HepG2 (cell line): ENCODE results near the gene KIF19. TPM values are rescaled to one million over a fixed set of nuclear protein-coding genes. Genes with fewer than 3 reads are reported as not detected.

Source experiments
- ARHGAP35 ChIP-seq: sonication (generic); formaldehyde crosslinking; IDR thresholded peaks from 2 replicates; pipeline ENCODE4 v1.9.0; 2022; ENCODE audit warnings: mild to moderate bottlenecking, inconsistent platforms, moderate library complexity, missing genetic modification reagents, borderline replicate concordance
- CREM ChIP-seq, 2 experiments: sonication (generic) in 1 of 2; formaldehyde crosslinking in 1 of 2; IDR thresholded peaks; 2 replicates each; pipeline versions ENCODE4 v1.4.0 to v1.6.1; 2016 to 2020; ENCODE audit warnings: antibody characterized with exemption in 1 of 2, mild to moderate bottlenecking in 1 of 2, missing genetic modification reagents in 1 of 2
- HNRNPL ChIP-seq: fragments of 200-400 bp; formaldehyde crosslinking; IDR thresholded peaks from 2 replicates; pipeline ENCODE4 v1.6.1; 2017; ENCODE audit warnings: mild to moderate bottlenecking, low read depth, low read length
- HOXA3 ChIP-seq: sonication (generic); formaldehyde crosslinking; IDR thresholded peaks from 2 replicates; pipeline ENCODE4 v1.5.0; 2020; ENCODE audit warnings: missing genetic modification reagents
- HOXA5 ChIP-seq: sonication (generic); formaldehyde crosslinking; IDR thresholded peaks from 2 replicates; pipeline ENCODE4 v1.4.0; 2020; ENCODE audit warnings: missing genetic modification reagents
- HOXA7 ChIP-seq: sonication (generic); formaldehyde crosslinking; IDR thresholded peaks from 2 replicates; pipeline ENCODE4 v1.8.1; 2022; ENCODE audit warnings: mild to moderate bottlenecking, missing genetic modification reagents, moderate library complexity
- KDM1A ChIP-seq: IDR thresholded peaks from 2 replicates; pipeline ENCODE4 v1.6.1; 2016; ENCODE audit warnings: missing compliant biosample characterization
- MAFF ChIP-seq: IDR thresholded peaks from 2 replicates; pipeline ENCODE4 v1.6.1; 2011; ENCODE audit warnings: low read depth, low read length, improper control_type of control experiment
- MAFG ChIP-seq: sonication (generic); formaldehyde crosslinking; IDR thresholded peaks from 2 replicates; pipeline ENCODE4 v1.5.1; 2020; ENCODE audit warnings: mild to moderate bottlenecking, missing genetic modification reagents
- NRL ChIP-seq: sonication (generic); formaldehyde crosslinking; IDR thresholded peaks from 2 replicates; pipeline ENCODE4 v1.5.0; 2020; ENCODE audit warnings: missing genetic modification reagents, mild to moderate bottlenecking, moderate library complexity, borderline replicate concordance
- ONECUT2 ChIP-seq: sonication (generic); formaldehyde crosslinking; IDR thresholded peaks from 2 replicates; pipeline ENCODE4 v1.4.0; 2020; ENCODE audit warnings: missing genetic modification reagents
- RFX5 ChIP-seq: IDR thresholded peaks from 2 replicates; pipeline ENCODE4 v1.6.1; 2011; ENCODE audit warnings: low read depth, low read length, improper control_type of control experiment
- TCF12 ChIP-seq, 2 experiments: fragments of 450-650 bp in 1 of 2; sonication (generic) in 1 of 2; formaldehyde crosslinking in 1 of 2; IDR thresholded peaks; 2 replicates each; pipeline versions ENCODE4 v1.6.1 to v1.8.0; 2017 to 2022; ENCODE audit warnings: antibody characterized with exemption in 1 of 2, mild to moderate bottlenecking in 1 of 2, missing genetic modification reagents in 1 of 2, moderate library complexity in 1 of 2
- ZFP1 ChIP-seq: IDR thresholded peaks from 2 replicates; pipeline ENCODE4 v1.6.1; 2016
- ZKSCAN8 ChIP-seq: IDR thresholded peaks from 2 replicates; pipeline ENCODE4 v1.6.1; 2016; ENCODE audit warnings: borderline replicate concordance, missing genetic modification reagents, missing compliant biosample characterization
- ZNF335 ChIP-seq: sonication (generic); formaldehyde crosslinking; IDR thresholded peaks from 2 replicates; pipeline ENCODE4 v1.4.0; 2020; ENCODE audit warnings: missing genetic modification reagents
- ZNF605 ChIP-seq: sonication (generic); formaldehyde crosslinking; IDR thresholded peaks from 2 replicates; pipeline ENCODE4 v1.8.0; 2022; ENCODE audit warnings: mild to moderate bottlenecking, missing genetic modification reagents
- ZNF615 ChIP-seq: sonication (generic); formaldehyde crosslinking; IDR thresholded peaks from 2 replicates; pipeline ENCODE4 v1.5.0; 2020; ENCODE audit warnings: mild to moderate bottlenecking, missing genetic modification reagents, borderline replicate concordance
- polyA plus RNA-seq, 8 experiments: library from polyadenylated mRNA; depleted of rRNA in 3 of 8; stranded (reverse) in 7 of 8; unstranded in 1 of 8; fragments of >200 nt; fragmentation: Illumina TruSeq in 4 of 8; extraction: Trizol in 4 of 8; gene quantifications; 2 replicates each; pipeline versions ENCODE4 v1.2.1 to v1.2.3, GENCODE V29; 2011 to 2016; ENCODE audit warnings: low read depth in 4 of 8, missing spikeins in 1 of 8, mixed read lengths in 1 of 8; ENCODE audit not compliant: insufficient read depth in 1 of 8
- total RNA-seq, 5 experiments: library from RNA; depleted of rRNA; stranded (reverse); fragments of >200 nt; fragmentation: Illumina TruSeq; extraction: Trizol; gene quantifications; 2 replicates each; pipeline ENCODE4 v1.2.3, GENCODE V29; 2016; ENCODE audit warnings: low read depth in 1 of 5
- TF ChIP-seq, protein P1 (sequence below): sonication (generic); formaldehyde crosslinking; conservative IDR thresholded peaks from 2 replicates; pipeline ENCODE4 v1.4.0; 2020; ENCODE audit warnings: missing genetic modification reagents
- TF ChIP-seq, protein P2 (sequence below): sonication (generic); formaldehyde crosslinking; conservative IDR thresholded peaks from 2 replicates; pipeline ENCODE4 v1.4.0; 2020; ENCODE audit warnings: mild to moderate bottlenecking, missing genetic modification reagents, moderate library complexity
- TF ChIP-seq, protein P3 (sequence below): IDR thresholded peaks from 2 replicates; pipeline ENCODE4 v1.6.1; 2016; ENCODE audit warnings: low read depth
- TF ChIP-seq, protein P4 (sequence below): sonication (generic); formaldehyde crosslinking; IDR thresholded peaks from 2 replicates; pipeline ENCODE4 v1.4.0; 2020; ENCODE audit warnings: mild to moderate bottlenecking, missing genetic modification reagents
- TF ChIP-seq, protein P5 (sequence below): IDR thresholded peaks from 2 replicates; pipeline ENCODE4 v1.6.1; 2016; ENCODE audit warnings: missing genetic modification reagents, missing compliant biosample characterization

The KIF19 gene
- total and polyA plus RNA-seq, 2 of the 13 experiments (the other 11 are each of a cell fraction or from before 2014, with no cell fraction given) = not detected

DNA sequence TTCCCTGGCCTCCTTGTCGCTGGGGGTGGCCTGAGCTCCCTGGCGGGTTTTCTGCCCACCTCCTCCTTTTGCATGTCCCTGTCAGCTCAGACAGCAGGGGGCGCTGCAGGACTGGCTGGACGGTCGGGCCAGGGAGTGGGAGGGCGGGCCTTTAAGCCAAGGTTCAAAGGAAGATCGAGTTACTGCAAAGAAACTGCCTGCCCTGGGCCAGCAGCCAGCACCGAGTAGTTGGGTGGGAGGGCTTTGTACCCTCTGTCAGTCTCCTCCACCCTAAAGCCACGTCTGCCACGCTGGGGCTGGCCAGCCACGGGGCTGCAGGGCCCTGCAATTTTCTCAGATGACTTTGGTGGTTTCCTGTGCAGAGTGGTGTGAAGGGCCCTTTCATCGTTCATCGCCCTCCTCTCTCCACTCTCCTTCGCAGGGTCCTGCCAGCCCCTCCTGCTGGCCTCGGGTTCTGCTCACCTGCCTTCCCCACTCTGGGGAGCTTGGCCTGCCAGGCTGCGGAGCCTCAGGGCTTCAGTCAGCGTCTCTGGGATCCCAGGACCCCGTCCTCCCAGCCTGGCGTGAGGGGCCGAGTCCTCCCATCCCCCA lies 53.6 kb downstream of the KIF19 start (continued):
- TF ChIP-seq ZNF605 (peak; percentile 83), HNRNPL (0 out of 2 replicates have a peak, but pooled peaks have one; percentile 45), HOXA7 (no peak), MAFG (CRISPR knock-in tag) (no peak), HOXA3 (CRISPR knock-in tag) (no peak; the same call in 1 of the 2 replicates), ZNF335 (CRISPR knock-in tag) (no peak), ZNF615 (CRISPR knock-in tag) (no peak), NRL (CRISPR knock-in tag) (no peak), ZFP1 (CRISPR knock-in tag) (0 out of 2 replicates have a peak, but pooled peaks have one; percentile 46), CREM (IDR thresholded peaks at IDR 0.05) (no peak), CREM (CRISPR knock-in tag; IDR thresholded peaks at IDR 0.05) (no peak), HOXA5 (CRISPR knock-in tag) (peak; percentile 89), ZKSCAN8 (CRISPR knock-in tag) (peak; percentile 48; the same call in 1 of the 2 replicates), MAFF (no peak), TCF12 (IDR thresholded peaks at IDR 0.05) (no peak), TCF12 (CRISPR knock-in tag; IDR thresholded peaks at IDR 0.05) (no peak), ARHGAP35 (CRISPR knock-in tag) (no peak), ONECUT2 (CRISPR knock-in tag) (no peak), RFX5 (no peak), KDM1A (CRISPR knock-in tag) (no peak)
- TF ChIP-seq, protein P1, sequence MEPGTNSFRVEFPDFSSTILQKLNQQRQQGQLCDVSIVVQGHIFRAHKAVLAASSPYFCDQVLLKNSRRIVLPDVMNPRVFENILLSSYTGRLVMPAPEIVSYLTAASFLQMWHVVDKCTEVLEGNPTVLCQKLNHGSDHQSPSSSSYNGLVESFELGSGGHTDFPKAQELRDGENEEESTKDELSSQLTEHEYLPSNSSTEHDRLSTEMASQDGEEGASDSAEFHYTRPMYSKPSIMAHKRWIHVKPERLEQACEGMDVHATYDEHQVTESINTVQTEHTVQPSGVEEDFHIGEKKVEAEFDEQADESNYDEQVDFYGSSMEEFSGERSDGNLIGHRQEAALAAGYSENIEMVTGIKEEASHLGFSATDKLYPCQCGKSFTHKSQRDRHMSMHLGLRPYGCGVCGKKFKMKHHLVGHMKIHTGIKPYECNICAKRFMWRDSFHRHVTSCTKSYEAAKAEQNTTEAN (CRISPR knock-in tag) = no peak
- TF ChIP-seq, protein P2, sequence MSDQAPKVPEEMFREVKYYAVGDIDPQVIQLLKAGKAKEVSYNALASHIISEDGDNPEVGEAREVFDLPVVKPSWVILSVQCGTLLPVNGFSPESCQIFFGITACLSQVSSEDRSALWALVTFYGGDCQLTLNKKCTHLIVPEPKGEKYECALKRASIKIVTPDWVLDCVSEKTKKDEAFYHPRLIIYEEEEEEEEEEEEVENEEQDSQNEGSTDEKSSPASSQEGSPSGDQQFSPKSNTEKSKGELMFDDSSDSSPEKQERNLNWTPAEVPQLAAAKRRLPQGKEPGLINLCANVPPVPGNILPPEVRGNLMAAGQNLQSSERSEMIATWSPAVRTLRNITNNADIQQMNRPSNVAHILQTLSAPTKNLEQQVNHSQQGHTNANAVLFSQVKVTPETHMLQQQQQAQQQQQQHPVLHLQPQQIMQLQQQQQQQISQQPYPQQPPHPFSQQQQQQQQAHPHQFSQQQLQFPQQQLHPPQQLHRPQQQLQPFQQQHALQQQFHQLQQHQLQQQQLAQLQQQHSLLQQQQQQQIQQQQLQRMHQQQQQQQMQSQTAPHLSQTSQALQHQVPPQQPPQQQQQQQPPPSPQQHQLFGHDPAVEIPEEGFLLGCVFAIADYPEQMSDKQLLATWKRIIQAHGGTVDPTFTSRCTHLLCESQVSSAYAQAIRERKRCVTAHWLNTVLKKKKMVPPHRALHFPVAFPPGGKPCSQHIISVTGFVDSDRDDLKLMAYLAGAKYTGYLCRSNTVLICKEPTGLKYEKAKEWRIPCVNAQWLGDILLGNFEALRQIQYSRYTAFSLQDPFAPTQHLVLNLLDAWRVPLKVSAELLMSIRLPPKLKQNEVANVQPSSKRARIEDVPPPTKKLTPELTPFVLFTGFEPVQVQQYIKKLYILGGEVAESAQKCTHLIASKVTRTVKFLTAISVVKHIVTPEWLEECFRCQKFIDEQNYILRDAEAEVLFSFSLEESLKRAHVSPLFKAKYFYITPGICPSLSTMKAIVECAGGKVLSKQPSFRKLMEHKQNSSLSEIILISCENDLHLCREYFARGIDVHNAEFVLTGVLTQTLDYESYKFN = peak; percentile 52
- TF ChIP-seq, protein P3, sequence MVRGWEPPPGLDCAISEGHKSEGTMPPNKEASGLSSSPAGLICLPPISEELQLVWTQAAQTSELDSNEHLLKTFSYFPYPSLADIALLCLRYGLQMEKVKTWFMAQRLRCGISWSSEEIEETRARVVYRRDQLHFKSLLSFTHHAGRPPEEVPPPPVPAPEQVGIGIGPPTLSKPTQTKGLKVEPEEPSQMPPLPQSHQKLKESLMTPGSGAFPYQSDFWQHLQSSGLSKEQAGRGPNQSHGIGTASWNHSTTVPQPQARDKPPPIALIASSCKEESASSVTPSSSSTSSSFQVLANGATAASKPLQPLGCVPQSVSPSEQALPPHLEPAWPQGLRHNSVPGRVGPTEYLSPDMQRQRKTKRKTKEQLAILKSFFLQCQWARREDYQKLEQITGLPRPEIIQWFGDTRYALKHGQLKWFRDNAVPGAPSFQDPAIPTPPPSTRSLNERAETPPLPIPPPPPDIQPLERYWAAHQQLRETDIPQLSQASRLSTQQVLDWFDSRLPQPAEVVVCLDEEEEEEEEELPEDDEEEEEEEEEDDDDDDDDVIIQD (CRISPR knock-in tag) = no peak
- TF ChIP-seq, protein P4, sequence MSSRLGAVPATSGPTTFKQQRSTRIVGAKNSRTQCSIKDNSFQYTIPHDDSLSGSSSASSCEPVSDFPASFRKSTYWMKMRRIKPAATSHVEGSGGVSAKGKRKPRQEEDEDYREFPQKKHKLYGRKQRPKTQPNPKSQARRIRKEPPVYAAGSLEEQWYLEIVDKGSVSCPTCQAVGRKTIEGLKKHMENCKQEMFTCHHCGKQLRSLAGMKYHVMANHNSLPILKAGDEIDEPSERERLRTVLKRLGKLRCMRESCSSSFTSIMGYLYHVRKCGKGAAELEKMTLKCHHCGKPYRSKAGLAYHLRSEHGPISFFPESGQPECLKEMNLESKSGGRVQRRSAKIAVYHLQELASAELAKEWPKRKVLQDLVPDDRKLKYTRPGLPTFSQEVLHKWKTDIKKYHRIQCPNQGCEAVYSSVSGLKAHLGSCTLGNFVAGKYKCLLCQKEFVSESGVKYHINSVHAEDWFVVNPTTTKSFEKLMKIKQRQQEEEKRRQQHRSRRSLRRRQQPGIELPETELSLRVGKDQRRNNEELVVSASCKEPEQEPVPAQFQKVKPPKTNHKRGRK (CRISPR knock-in tag) = no peak
- TF ChIP-seq, protein P5, sequence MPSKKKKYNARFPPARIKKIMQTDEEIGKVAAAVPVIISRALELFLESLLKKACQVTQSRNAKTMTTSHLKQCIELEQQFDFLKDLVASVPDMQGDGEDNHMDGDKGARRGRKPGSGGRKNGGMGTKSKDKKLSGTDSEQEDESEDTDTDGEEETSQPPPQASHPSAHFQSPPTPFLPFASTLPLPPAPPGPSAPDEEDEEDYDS = no peak; the same call in 1 of the 2 replicates
